GM21825 (cell line): ENCODE results near the gene GJA1.
"Not testable (repeated sequence)": the region's sequence is repeated elsewhere in the genome, so short reads cannot be mapped to it uniquely, and the experiment has no call there.

Experiments
- ATAC-seq: cut with Tn5 transposase; IDR thresholded peaks from one replicate; pipeline ENCODE4 v1.9.1; 2021; ENCODE audit warnings: mild to moderate bottlenecking, moderate library complexity; ENCODE audit not compliant: unreplicated experiment

The GJA1 gene

GRCh38 chr6:121436960-121437850, 1.8 kb downstream of the GJA1 start:
- no peak for ATAC-seq

GRCh38 chr6:121437851-121438651, 2.6 kb downstream of the GJA1 start:
- ATAC-seq = no peak

- ATAC-seq = no peak
Measured at GRCh38 chr6:121438869-121439268, 3.4 kb downstream of the GJA1 start.

GRCh38 chr6:121439475-121439874, 4.0 kb downstream of the GJA1 start:
- ATAC-seq = no peak

GRCh38 chr6:121439926-121440325, 4.5 kb downstream of the GJA1 start:
- ATAC-seq = no peak

- no peak for ATAC-seq
Measured at GRCh38 chr6:121441477-121441876, 6.0 kb downstream of the GJA1 start.

- ATAC-seq = no peak
Measured at GRCh38 chr6:121442576-121442975, 7.1 kb downstream of the GJA1 start.

DNA sequence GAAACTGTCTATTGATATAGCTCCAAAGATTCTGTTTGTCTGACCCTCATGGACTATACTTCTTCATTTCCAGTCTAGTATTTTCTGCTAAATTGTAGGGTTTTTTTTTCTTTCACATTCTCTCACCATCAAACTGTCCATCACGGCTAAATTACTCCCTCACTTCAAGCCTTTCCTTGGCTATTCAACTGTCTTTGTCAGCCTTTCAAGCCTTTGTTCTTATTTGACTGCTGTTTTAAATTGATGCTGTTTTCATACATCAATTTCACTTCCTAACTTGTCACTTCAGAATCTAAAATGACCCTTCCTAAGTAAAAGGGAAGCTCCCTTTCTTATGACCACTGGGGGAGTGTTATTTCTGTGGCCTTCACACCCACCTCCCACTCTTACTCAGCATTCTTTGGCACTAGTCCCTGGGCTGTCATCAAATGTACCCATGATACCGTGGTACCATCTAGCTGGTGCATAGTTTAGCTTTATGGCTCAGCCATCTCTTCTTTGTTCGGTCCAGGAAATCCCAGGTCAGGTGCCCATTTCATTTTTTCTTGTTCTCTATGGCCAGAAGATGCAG, 8.6 kb downstream of the GJA1 start:
- no peak for ATAC-seq

- not testable (repeated sequence) for ATAC-seq
Measured at GRCh38 chr6:121446705-121447104, 11.3 kb downstream of the GJA1 start.

DNA sequence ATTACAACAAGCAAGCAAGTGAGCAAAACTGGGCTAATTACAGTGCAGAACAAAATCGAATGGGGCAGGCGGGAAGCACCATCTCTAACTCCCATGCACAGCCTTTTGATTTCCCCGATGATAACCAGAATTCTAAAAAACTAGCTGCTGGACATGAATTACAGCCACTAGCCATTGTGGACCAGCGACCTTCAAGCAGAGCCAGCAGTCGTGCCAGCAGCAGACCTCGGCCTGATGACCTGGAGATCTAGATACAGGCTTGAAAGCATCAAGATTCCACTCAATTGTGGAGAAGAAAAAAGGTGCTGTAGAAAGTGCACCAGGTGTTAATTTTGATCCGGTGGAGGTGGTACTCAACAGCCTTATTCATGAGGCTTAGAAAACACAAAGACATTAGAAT, 12.3 kb downstream of the GJA1 start:
- not testable (repeated sequence) for ATAC-seq

DNA sequence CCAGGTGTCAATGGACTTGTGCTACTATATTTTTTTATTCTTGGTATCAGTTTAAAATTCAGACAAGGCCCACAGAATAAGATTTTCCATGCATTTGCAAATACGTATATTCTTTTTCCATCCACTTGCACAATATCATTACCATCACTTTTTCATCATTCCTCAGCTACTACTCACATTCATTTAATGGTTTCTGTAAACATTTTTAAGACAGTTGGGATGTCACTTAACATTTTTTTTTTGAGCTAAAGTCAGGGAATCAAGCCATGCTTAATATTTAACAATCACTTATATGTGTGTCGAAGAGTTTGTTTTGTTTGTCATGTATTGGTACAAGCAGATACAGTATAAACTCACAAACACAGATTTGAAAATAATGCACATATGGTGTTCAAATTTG, 13.1 kb downstream of the GJA1 start:
- not testable (repeated sequence) for ATAC-seq

DNA sequence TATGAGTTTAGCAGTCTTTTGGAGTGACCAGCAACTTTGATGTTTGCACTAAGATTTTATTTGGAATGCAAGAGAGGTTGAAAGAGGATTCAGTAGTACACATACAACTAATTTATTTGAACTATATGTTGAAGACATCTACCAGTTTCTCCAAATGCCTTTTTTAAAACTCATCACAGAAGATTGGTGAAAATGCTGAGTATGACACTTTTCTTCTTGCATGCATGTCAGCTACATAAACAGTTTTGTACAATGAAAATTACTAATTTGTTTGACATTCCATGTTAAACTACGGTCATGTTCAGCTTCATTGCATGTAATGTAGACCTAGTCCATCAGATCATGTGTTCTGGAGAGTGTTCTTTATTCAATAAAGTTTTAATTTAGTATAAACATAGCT, 13.9 kb downstream of the GJA1 start:
- ATAC-seq = no peak

- ATAC-seq = no peak
Measured at GRCh38 chr6:121450242-121450641, 14.8 kb downstream of the GJA1 start.

DNA sequence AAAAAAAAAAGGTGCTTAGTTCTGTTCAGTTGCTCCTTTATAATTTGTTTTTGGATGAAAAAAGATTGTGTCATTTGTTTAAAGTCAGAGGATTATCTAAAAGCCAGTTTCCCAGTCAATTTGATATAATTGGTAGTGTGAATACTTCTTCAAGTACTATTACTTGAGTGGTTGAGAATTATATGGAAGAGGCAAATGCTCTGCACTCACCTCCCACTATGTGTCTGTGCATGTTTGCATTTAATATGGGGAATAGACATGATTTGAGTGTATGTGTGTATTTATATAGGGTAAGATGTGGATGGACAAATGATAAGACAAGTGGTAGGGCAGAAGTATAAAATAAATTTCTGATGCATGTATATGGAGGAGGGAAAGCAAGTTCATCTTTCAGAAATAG, 15.8 kb downstream of the GJA1 start:
- no peak for ATAC-seq

GRCh38 chr6:121453191-121453590, 17.7 kb downstream of the GJA1 start:
- ATAC-seq = no peak

DNA sequence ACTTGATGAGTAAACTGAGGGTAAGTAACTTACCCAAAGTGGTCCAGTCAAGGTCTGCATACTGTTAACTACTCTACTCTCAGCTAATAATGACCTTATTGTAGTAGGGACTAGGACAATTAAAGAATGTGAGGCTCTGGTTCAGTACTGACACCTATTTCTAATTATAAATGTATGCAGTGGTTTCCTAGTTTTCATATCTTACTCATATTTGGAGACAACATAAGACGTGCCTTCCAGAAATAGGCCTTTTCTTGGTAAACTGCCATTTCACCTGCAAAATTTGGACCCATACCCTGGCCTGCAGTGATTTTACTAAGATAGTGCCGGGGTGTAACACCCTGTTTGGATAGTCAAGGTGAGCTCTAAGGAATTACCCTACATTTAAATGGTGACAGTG, 24.7 kb downstream of the GJA1 start:
- ATAC-seq = no peak

DNA sequence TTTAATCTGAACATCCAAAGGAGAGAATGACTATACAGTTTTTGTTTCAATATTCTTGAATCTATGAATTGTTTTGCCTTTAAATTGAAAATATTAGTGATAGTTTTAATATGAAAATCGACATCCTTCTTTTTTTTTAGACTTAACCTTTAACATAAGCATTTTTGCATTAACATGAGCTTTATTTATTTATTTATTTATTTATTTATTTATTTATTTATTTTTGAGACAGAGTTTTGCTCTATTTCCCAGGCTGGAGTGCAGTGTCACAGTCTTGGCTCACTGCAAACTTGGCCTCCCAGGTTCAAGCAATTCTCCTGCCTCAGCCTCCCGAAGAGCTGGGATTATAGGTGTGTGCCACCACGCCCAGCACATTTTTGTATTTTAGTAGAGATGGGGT, 27.6 kb downstream of the GJA1 start:
- ATAC-seq = no peak

DNA sequence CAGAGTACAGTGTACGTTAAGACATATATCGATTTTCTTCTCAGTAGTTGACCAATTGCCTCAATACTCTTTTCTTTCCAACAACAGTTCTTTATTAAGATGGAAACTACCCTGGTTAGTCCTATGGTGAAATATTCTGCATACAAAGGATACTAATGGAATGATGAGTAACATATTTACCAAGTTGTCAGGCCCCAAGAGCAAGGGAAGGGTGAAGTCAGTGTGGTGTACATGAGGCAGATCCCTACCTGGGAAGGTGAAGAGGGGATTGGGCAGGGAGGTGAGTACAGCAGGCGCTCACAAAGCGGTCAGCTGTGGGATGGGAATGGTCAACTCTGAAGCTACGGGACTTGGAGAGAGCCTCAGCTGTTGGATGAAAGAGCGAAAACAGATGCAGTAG, 29.7 kb downstream of the GJA1 start:
- no peak for ATAC-seq

DNA sequence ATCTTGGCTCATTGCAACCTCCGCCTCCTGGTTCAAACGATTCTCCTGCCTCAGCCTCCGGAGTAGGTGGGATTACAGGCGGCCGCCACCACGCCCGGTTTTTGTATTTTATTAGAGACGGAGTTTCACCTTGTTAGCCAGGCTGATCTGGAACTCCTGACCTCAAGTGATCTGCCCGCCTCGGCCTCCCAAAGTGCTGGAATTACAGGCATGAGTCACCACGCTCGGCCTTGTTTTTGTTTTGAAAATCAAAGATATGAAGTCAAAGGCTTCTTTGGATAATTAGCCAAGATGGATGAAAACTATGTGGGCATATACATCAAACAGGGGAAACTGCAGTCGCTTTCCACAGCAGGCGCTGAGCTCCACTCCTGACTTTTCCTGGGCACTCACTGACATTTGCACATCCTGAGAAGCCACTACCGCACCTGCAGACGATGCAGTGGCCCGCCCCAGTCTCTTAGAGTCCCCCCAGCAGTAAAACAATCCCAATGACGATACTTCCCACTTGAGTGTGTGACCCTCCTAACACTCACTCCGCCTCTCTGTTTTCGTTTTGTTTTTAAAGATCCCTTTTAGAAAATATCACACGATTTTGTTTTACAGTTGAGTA, 44.1 kb downstream of the GJA1 start:
- no peak for ATAC-seq

DNA sequence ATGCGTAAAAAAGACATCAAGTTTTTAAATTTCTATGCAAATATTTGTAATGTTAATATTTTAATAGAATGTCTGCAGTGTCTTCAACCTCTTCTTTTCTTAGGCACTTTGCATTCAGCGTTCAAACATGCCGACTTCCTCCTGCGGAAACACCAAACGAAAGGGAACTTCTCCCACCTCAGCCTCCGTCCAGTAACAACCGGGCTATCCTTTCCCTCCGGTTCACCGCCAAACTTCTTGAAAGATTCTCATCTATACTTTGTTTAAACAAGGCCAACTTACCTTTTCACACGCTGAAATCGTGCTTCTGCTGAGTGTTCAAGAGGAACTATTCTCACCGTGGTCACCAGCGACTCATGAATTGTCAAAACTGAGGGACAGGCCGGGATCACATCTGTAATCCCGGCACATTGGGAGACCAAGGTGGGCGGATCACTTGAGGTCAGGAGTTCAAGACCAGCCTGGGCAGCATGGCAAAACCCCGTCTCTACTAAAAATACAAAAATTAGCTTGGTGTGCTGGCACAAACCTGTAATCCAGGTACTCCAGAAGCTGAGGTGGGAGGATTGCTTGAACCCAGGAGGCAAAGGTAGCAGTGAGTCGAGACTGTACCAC, 44.8 kb downstream of the GJA1 start:
- ATAC-seq = no peak
